Thymus (tissue), 11 donors: ENCODE data around the gene STX4. TPM values are rescaled to one million over a fixed set of nuclear protein-coding genes. Genes with fewer than 3 reads are reported as not detected.
A peak's percentile ranks its signal among the peaks of the same experiment; 100 is the strongest.

Experiments used
- DNase-seq, 9 donors: peaks; one replicate each; pipeline ENCODE4 v3.0.0-alpha.2; 2013; ENCODE audit warnings: low spot score in 9 of 9, low read depth in 6 of 9, missing footprints in 1 of 9
- H3K27ac ChIP-seq, 2 donors: one replicate each; pipeline ENCODE4 v1.5.1; 2013; ENCODE audit warnings: control low read depth in 1 of 2, low read depth in 1 of 2, low read length in 1 of 2, mild to moderate bottlenecking in 1 of 2, moderate library complexity in 1 of 2
- H3K27me3 ChIP-seq, 2 donors: one replicate each; pipeline ENCODE4 v1.5.1; 2013; ENCODE audit warnings: low read length in 1 of 2; ENCODE audit not compliant: control insufficient read depth in 2 of 2, insufficient read depth in 1 of 2
- H3K36me3 ChIP-seq, 2 donors: one replicate each; pipeline ENCODE4 v1.5.1; 2013; ENCODE audit warnings: low read length in 1 of 2, mild to moderate bottlenecking in 1 of 2, moderate library complexity in 1 of 2; ENCODE audit not compliant: control insufficient read depth in 2 of 2, insufficient read depth in 2 of 2
- H3K4me1 ChIP-seq, 2 donors: one replicate each; pipeline ENCODE4 v1.5.1; 2013; ENCODE audit warnings: low read length in 2 of 2; ENCODE audit not compliant: control insufficient read depth in 2 of 2, insufficient read depth in 2 of 2
- H3K4me3 ChIP-seq, 2 donors: one replicate each; pipeline ENCODE4 v1.5.1; 2013; ENCODE audit warnings: low read length in 2 of 2, control low read depth in 1 of 2, mild to moderate bottlenecking in 1 of 2
- H3K9me3 ChIP-seq, 2 donors: one replicate each; pipeline ENCODE4 v1.5.1; 2013; ENCODE audit warnings: low read length in 1 of 2, mild to moderate bottlenecking in 1 of 2; ENCODE audit not compliant: control insufficient read depth in 2 of 2, insufficient read depth in 1 of 2
- WGBS: extraction: QIAGEN DNeasy Blood & Tissue Kit; methylation state at CpG from one replicate; pipeline ENCODE4 v1.1.7; 2013; 5-methylcytosine and 5-hydroxymethylcytosine counted together
- polyA plus RNA-seq: library from polyadenylated mRNA; stranded (reverse); fragments of 200-250 nt; gene quantifications from one replicate; pipeline ENCODE4 v1.2.3, GENCODE V29; 2013
- total RNA-seq: library from RNA; stranded (reverse); fragments of 120-200 nt; gene quantifications from one replicate; pipeline ENCODE4 v1.2.4, GENCODE V29; 2013
- donor health status: healthy.

The STX4 gene
- total and polyA plus RNA-seq, 2 donors = 20.0 to 108 TPM

GRCh38 chr16:31071861-31072260 is 38.5 kb downstream of the STX4 start:
- peak overlapping the region; percentile 89 to 100 for H3K4me3 ChIP-seq
- H3K36me3 ChIP-seq = peaks cover 6 to 10% of the 10 kb centered on the region in 2 donors
- H3K9me3 ChIP-seq = no peaks in the 10 kb centered on the region
- no peak overlapping the region for H3K27ac ChIP-seq
- 78% methylated on average over 4 of the region's 4 CpGs for WGBS
- H3K27me3 ChIP-seq = no peaks in the 10 kb centered on the region
- no peak for DNase-seq
- peaks cover 13 to 15% of the 10 kb centered on the region in 2 donors for H3K4me1 ChIP-seq

GRCh38 chr16:31072540-31073141 is 39.3 kb downstream of the STX4 start:
- H3K4me3 ChIP-seq = peak overlapping the region; percentile 89 to 100
- peaks cover 14 to 18% of the 10 kb centered on the region in 2 donors for H3K36me3 ChIP-seq
- peaks cover 13 to 15% of the 10 kb centered on the region in 2 donors for H3K4me1 ChIP-seq
- H3K9me3 ChIP-seq = no peaks in the 10 kb centered on the region
- peak in 2 of 9 donors; percentile 20 to 47 for DNase-seq
- WGBS = 8% methylated on average over 27 of the region's 27 CpGs
- no peaks in the 10 kb centered on the region for H3K27me3 ChIP-seq
- H3K27ac ChIP-seq = peak overlapping the region; percentile 98 to 99

GRCh38 chr16:31073142-31073969 is 40.0 kb downstream of the STX4 start:
- H3K36me3 ChIP-seq = peaks cover 21 to 25% of the 10 kb centered on the region in 2 donors
- peak overlapping the region; percentile 89 to 100 for H3K4me3 ChIP-seq
- peaks cover 13 to 15% of the 10 kb centered on the region in 2 donors for H3K4me1 ChIP-seq
- H3K27ac ChIP-seq = peak overlapping the region; percentile 98 to 99
- DNase-seq = peak; percentile 75 to 96 (median 90)
- no peaks in the 10 kb centered on the region for H3K27me3 ChIP-seq
- under 1% methylated on average over 83 of the region's 83 CpGs for WGBS
- no peaks in the 10 kb centered on the region for H3K9me3 ChIP-seq

GRCh38 chr16:31073970-31074813 is 40.8 kb downstream of the STX4 start, which contains the start of the genes ZNF646 and ZNF668:
ZNF646 (plus strand) TSS chr16:31074422; CDS start chr16:31076325, 1,903 bp downstream.
ZNF668 (minus strand) TSS chr16:31074240; CDS start chr16:31064459, 9,781 bp downstream.
- DNase-seq = peak; percentile 95 to 99 (median 98)
- Histone ChIP-seq H3K9me3 (no peaks in the 10 kb centered on the region), H3K4me3 (peak within 1 kb of the TSS; percentile 89 to 100), H3K27me3 (no peaks in the 10 kb centered on the region), H3K36me3 (peaks cover 29 to 33% of the 10 kb centered on the region in 2 donors), H3K4me1 (peaks cover 13 to 15% of the 10 kb centered on the region in 2 donors), H3K27ac (peak within 1 kb of the TSS; percentile 98 to 99)
- under 1% methylated on average over 48 of the region's 48 CpGs for WGBS

GRCh38 chr16:31074814-31075183 is 41.4 kb downstream of the STX4 start:
- Histone ChIP-seq H3K4me1 (peaks cover 13 to 15% of the 10 kb centered on the region in 2 donors), H3K27ac (peak overlapping the region; percentile 95 to 99), H3K36me3 (peaks cover 35 to 39% of the 10 kb centered on the region in 2 donors), H3K9me3 (no peaks in the 10 kb centered on the region), H3K4me3 (peak overlapping the region; percentile 89 to 100), H3K27me3 (no peaks in the 10 kb centered on the region)
- no peak for DNase-seq
- WGBS = 2% methylated on average over 7 of the region's 7 CpGs

GRCh38 chr16:31076319-31076718 is 43.0 kb downstream of the STX4 start:
- Histone ChIP-seq H3K4me3 (no peak overlapping the region), H3K36me3 (peaks cover 50 to 55% of the 10 kb centered on the region in 2 donors), H3K4me1 (peaks cover 13 to 15% of the 10 kb centered on the region in 2 donors), H3K9me3 (no peaks in the 10 kb centered on the region), H3K27ac (no peak overlapping the region), H3K27me3 (no peaks in the 10 kb centered on the region)
- WGBS = 95% methylated on average over 16 of the region's 16 CpGs
- no peak for DNase-seq

GRCh38 chr16:31077024-31077423 is 43.7 kb downstream of the STX4 start:
- no peak for DNase-seq
- Histone ChIP-seq H3K4me1 (peaks cover 9 to 10% of the 10 kb centered on the region in 2 donors), H3K9me3 (no peaks in the 10 kb centered on the region), H3K36me3 (peaks cover 57 to 62% of the 10 kb centered on the region in 2 donors), H3K27me3 (no peaks in the 10 kb centered on the region), H3K27ac (no peak overlapping the region), H3K4me3 (no peak overlapping the region)
- over 99% methylated on average over 13 of the region's 13 CpGs for WGBS

GRCh38 chr16:31077592-31078396 is 44.4 kb downstream of the STX4 start:
- no peaks in the 10 kb centered on the region for H3K9me3 ChIP-seq
- H3K36me3 ChIP-seq = peaks cover 63 to 65% of the 10 kb centered on the region in 2 donors
- no peak overlapping the region for H3K27ac ChIP-seq
- WGBS = 98% methylated on average over 30 of the region's 30 CpGs
- no peaks in the 10 kb centered on the region for H3K27me3 ChIP-seq
- H3K4me3 ChIP-seq = no peak overlapping the region
- peaks cover 4 to 5% of the 10 kb centered on the region in 2 donors for H3K4me1 ChIP-seq
- no peak for DNase-seq
